Ovary (tissue), 9 donors: ENCODE measurements around the gene TNP2. TPM values are rescaled to one million over a fixed set of nuclear protein-coding genes. Genes with fewer than 3 reads are reported as not detected.

Experiments used
- DNase-seq, 5 donors: peaks; one replicate each; pipeline ENCODE4 v3.0.0-alpha.2; 2019 to 2020
- H3K27ac ChIP-seq, 2 donors: fragments of 200-600 bp; one replicate each; pipeline versions ENCODE4 v1.5.1 to v1.8.0; 2019 to 2022
- H3K27me3 ChIP-seq: fragments of 200-600 bp; one replicate; pipeline ENCODE4 v1.8.0; 2022
- H3K36me3 ChIP-seq: fragments of 200-600 bp; sonication (generic); one replicate; pipeline ENCODE4 v1.5.1; 2019
- H3K4me1 ChIP-seq: one replicate; pipeline ENCODE4 v1.8.1; 2013; ENCODE audit warnings: mild to moderate bottlenecking, moderate library complexity; ENCODE audit not compliant: insufficient read depth
- H3K4me3 ChIP-seq: fragments of 200-600 bp; sonication (generic); one replicate; pipeline ENCODE4 v1.5.1; 2017
- H3K9me3 ChIP-seq, 2 donors: fragments of 200-600 bp in 1 of 2; sonication (generic) in 1 of 2; one replicate each; pipeline versions ENCODE4 v1.5.1 to v1.8.1; 2013 to 2019; ENCODE audit warnings: mild to moderate bottlenecking in 1 of 2, moderate library complexity in 1 of 2
- CTCF ChIP-seq, 3 donors: fragments of 450-650 bp in 2 of 3; fragments of 200-600 bp in 1 of 3; IDR thresholded peaks; one replicate each; pipeline versions ENCODE4 v1.5.1 to v1.8.0; 2016 to 2022; ENCODE audit warnings: antibody characterized with exemption in 3 of 3, mild to moderate bottlenecking in 1 of 3
- EP300 ChIP-seq: sonication (generic); formaldehyde crosslinking; IDR thresholded peaks from one replicate; pipeline ENCODE4 v1.6.1; 2017; ENCODE audit warnings: antibody characterized with exemption
- POLR2A ChIP-seq: fragments of 450-650 bp; IDR thresholded peaks from one replicate; pipeline ENCODE4 v1.6.1; 2017; ENCODE audit warnings: antibody characterized with exemption, mild to moderate bottlenecking, moderate library complexity
- WGBS, 3 donors: extraction: QIAGEN DNeasy Blood & Tissue Kit in 1 of 3; methylation state at CpG; one replicate each; pipeline versions ENCODE4 v1.1.5 to v1.1.7; 2013 to 2017; 5-methylcytosine and 5-hydroxymethylcytosine counted together
- intact Hi-C, 4 donors: fragments of 100-400 bp; cut with DNase I; formaldehyde crosslinking; loops; one replicate each; pipeline versions ENCODE4 v1.11.0 to v1.15.1; 2022 to 2023
- polyA plus RNA-seq, 2 donors: library from polyadenylated mRNA; stranded (reverse); fragments of 200-250 nt in 1 of 2; fragments of 350-450 nt in 1 of 2; fragmentation: Illumina TruSeq in 1 of 2; extraction: RNeasy Lipid Tissue Mini Kit (QIAGEN cat#74804) in 1 of 2; gene quantifications; one replicate each; pipeline ENCODE4 v1.2.3, GENCODE V29; 2013 to 2014
- total RNA-seq, 7 donors: library from RNA; depleted of rRNA in 2 of 7; stranded (reverse); fragments of >200 nt in 2 of 7; fragmentation: NEBNext Ultra II Directional in 3 of 7; extraction: Animal tissue kit (Norgen Biotek cat#: 25700) in 3 of 7; gene quantifications; one replicate each; pipeline versions ENCODE4 v1.1.0 to v1.2.4, GENCODE V29; 2016 to 2023
- donor health status: DM: no; HTN: no; CAD: no; lungs with moderate emphysema.
- donor health status: DM: no; HTN: no; CAD: no.
- donor health status: Bipolar disorder and iron deficiency.
- donor health status: DM: yes; HTN: yes; CAD: no.
- donor health status: DM: no; HTN: no; CAD: no.
- donor health status: DM: yes; HTN: yes; CAD: no.

TNP2 gene
- total and polyA plus RNA-seq, 9 donors: not detected

- DNase-seq: no peak
- Histone ChIP-seq H3K36me3 (no peaks in the 10 kb centered on the region), H3K9me3 (no peaks in the 10 kb centered on the region), H3K27me3 (no peaks in the 10 kb centered on the region), H3K4me1 (no peaks in the 10 kb centered on the region), H3K4me3 (no peak overlapping the region), H3K27ac (no peak overlapping the region)
- WGBS, 3 donors: 95 to 96% (median 96%) methylated on average over 10 of the region's 10 CpGs
- intact Hi-C loops: no loop called here
- no peak for TF ChIP-seq POLR2A
Observed at GRCh38 chr16:11271610-11272009, 2.5 kb upstream of the TNP2 start.

DNA sequence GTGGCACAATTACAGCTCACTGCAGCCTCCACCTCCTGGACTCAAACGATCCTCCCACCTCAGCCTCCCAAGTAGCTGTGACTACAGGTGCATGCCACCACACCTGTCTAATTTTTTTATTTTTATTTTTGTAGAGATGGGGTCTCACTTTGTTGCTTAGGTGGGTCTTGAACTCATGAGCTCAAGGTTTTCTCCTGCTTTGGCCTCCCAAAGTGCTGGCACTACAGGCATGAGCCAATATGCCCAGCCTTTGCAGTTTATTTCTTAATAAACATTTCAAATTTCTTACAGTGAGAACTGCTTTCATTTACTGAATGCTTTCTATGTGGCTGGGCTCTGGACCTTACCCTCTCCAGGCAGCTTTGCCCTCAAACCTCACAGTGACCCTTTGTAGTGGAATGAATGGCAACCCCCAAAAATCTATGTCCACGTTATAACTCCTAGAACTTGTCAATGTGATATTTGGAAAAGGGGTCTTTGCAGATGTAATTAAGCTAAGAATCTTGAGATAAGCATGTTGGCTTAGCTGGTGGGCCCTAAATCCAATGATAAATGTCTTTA is 1.6 kb upstream of the TNP2 start:
- Histone ChIP-seq H3K9me3 (no peaks in the 10 kb centered on the region), H3K36me3 (no peaks in the 10 kb centered on the region)
- WGBS, 3 donors: 90 to 94% (median 93%) methylated on average over 2 of the region's 2 CpGs

GRCh38 chr16:11265124-11265523 is 4.0 kb downstream of the TNP2 start:
- 89 to 91% (median 90%) methylated on average over 7 of the region's 7 CpGs for WGBS, 3 donors
- no peaks in the 10 kb centered on the region for H3K27me3 ChIP-seq
- H3K4me1 ChIP-seq: no peaks in the 10 kb centered on the region
- no peaks in the 10 kb centered on the region for H3K36me3 ChIP-seq
- H3K9me3 ChIP-seq: no peaks in the 10 kb centered on the region
- no peak overlapping the region for H3K27ac ChIP-seq
- no peak for TF ChIP-seq EP300
- intact Hi-C loops: no loop called here
- H3K4me3 ChIP-seq: no peak overlapping the region
- no peak for DNase-seq

More for the DNA sequence above, 1.6 kb upstream of the TNP2 start:
- no peaks in the 10 kb centered on the region for H3K4me1 ChIP-seq
- intact Hi-C loops: no loop called here
- TF ChIP-seq POLR2A (no peak), EP300 (no peak), CTCF (IDR thresholded peaks at IDR 0.05) (no peak)
- no peak overlapping the region for H3K27ac ChIP-seq
- H3K27me3 ChIP-seq: no peaks in the 10 kb centered on the region
- H3K4me3 ChIP-seq: no peak overlapping the region
- DNase-seq: no peak

DNA sequence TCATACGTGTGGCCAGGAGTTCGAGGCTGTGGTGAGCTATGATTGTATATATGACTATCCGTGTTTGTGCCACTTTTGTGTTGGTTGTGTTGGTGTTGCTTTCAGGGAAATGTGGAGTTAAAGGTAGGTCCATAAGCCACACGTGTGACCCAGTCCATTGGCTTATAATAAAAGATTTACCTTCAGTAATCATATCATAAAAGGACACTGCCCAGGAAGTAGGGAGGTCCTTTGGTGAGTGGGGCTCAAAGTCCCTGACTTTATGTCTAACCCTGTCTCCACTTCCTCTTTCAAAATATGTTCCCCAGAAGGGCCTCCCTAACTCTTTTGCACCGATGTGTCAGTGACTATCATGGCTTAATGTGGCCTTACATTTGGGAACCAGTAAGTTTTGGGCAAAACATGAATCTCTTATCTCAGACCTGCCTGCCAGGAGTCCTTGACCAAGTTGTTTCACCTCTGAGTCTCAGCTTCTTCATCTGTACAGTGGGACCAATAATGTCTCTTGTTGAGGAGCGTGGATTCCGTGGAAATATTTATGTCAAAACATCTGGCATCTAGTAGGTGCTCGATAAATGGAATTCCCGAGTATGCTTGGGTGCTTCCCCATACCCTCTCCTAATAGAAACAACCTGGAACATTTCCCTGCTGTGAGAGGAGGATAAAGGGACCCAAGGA is 4.8 kb downstream of the TNP2 start:
- Histone ChIP-seq H3K9me3 (no peaks in the 10 kb centered on the region), H3K27me3 (no peaks in the 10 kb centered on the region), H3K4me1 (no peaks in the 10 kb centered on the region), H3K4me3 (no peak overlapping the region), H3K27ac (no peak overlapping the region), H3K36me3 (no peaks in the 10 kb centered on the region)
- WGBS, 3 donors: 80 to 81% (median 81%) methylated on average over 9 of the region's 9 CpGs
- TF ChIP-seq CTCF (IDR thresholded peaks at IDR 0.05) (no peak), POLR2A (no peak), EP300 (no peak)
- no peak for DNase-seq
- intact Hi-C loops: loop anchor here in 1 of 4 donors (5.0 kb wide), 1 partner anchor 58 kb away; no protein-coding TSS in a partner anchor

- no peak overlapping the region for H3K27ac ChIP-seq
- no peaks in the 10 kb centered on the region for H3K4me1 ChIP-seq
- H3K27me3 ChIP-seq: no peaks in the 10 kb centered on the region
- intact Hi-C loops: loop anchor here in 1 of 4 donors (5.0 kb wide), 1 partner anchor 59 kb away; no protein-coding TSS in a partner anchor
- H3K4me3 ChIP-seq: no peak overlapping the region
- no peaks in the 10 kb centered on the region for H3K36me3 ChIP-seq
- TF ChIP-seq EP300 (no peak), CTCF (IDR thresholded peaks at IDR 0.05) (no peak), POLR2A (no peak)
- 84 to 85% (median 84%) methylated on average over 4 of the region's 4 CpGs for WGBS, 3 donors
- DNase-seq: no peak
- H3K9me3 ChIP-seq: no peaks in the 10 kb centered on the region
Observed at GRCh38 chr16:11263737-11264136, 5.4 kb downstream of the TNP2 start.
